Fibroblast of lung (primary cell): ENCODE data around the gene LDAH. TPM values are rescaled to one million over a fixed set of nuclear protein-coding genes. Genes with fewer than 3 reads are reported as not detected.

Experiments
- DNase-seq, 2 donors: peaks; one replicate each; pipeline versions ENCODE4 v3.0.0 to v3.0.0-alpha.2; 2010; ENCODE audit warnings: low read depth in 2 of 2
- H2AFZ ChIP-seq: 2 replicates; pipeline ENCODE4 v1.5.1; 2012; ENCODE audit warnings: low read length, control low read depth, inconsistent platforms
- H3K27ac ChIP-seq: 2 replicates; pipeline ENCODE4 v1.5.1; 2011; ENCODE audit warnings: low read length, control low read depth; ENCODE audit not compliant: insufficient read depth
- H3K27me3 ChIP-seq: 2 replicates; pipeline ENCODE4 v1.5.1; 2011; ENCODE audit warnings: mild to moderate bottlenecking, low read length; ENCODE audit not compliant: control insufficient read depth, insufficient read depth
- H3K36me3 ChIP-seq: 2 replicates; pipeline ENCODE4 v1.5.1; 2011; ENCODE audit warnings: low read length; ENCODE audit not compliant: control insufficient read depth, insufficient read depth
- H3K4me1 ChIP-seq: 2 replicates; pipeline ENCODE4 v1.5.1; 2011; ENCODE audit warnings: low read length; ENCODE audit not compliant: control insufficient read depth, insufficient read depth; ENCODE audit errors: extremely low read depth
- H3K4me2 ChIP-seq: 2 replicates; pipeline ENCODE4 v1.5.1; 2011; ENCODE audit warnings: low read length, control low read depth; ENCODE audit not compliant: insufficient read depth; ENCODE audit errors: extremely low read depth
- H3K4me3 ChIP-seq, 4 experiments: fragments of 200-600 bp in 1 of 4; sonication (generic) in 1 of 4; replicated peaks in 1 of 4; 2 replicates each; pipeline ENCODE4 v1.5.1; 2011 to 2016; ENCODE audit warnings: low read length in 4 of 4, low read depth in 3 of 4, mild to moderate bottlenecking in 3 of 4, control low read depth in 2 of 4, inconsistent platforms in 1 of 4, mixed read lengths in 1 of 4; ENCODE audit not compliant: insufficient read depth in 1 of 4; ENCODE audit errors: control extremely low read depth in 1 of 4
- H3K79me2 ChIP-seq: 2 replicates; pipeline ENCODE4 v1.5.1; 2012; ENCODE audit warnings: mild to moderate bottlenecking, low read length, inconsistent platforms; ENCODE audit not compliant: control insufficient read depth, insufficient read depth
- H3K9ac ChIP-seq: 2 replicates; pipeline ENCODE4 v1.5.1; 2011; ENCODE audit warnings: mild to moderate bottlenecking, low read length, control low read depth; ENCODE audit not compliant: insufficient read depth
- H3K9me3 ChIP-seq: 2 replicates; pipeline ENCODE4 v1.5.1; 2012; ENCODE audit warnings: low read depth, low read length; ENCODE audit not compliant: control insufficient read depth, insufficient read depth
- H4K20me1 ChIP-seq: 2 replicates; pipeline ENCODE4 v1.5.1; 2011; ENCODE audit warnings: low read length; ENCODE audit not compliant: control insufficient read depth, insufficient read depth; ENCODE audit errors: extremely low read depth
- CTCF ChIP-seq, 2 donors: IDR thresholded peaks in 1 of 2; conservative IDR thresholded peaks in 1 of 2; 1 replicate in 1 of 2; 2 replicates in 1 of 2; pipeline ENCODE4 v1.5.1; 2011 to 2012; ENCODE audit warnings: low read length in 2 of 2, control low read depth in 1 of 2, inconsistent platforms in 1 of 2, low read depth in 1 of 2, mild to moderate bottlenecking in 1 of 2
- EZH2 ChIP-seq: IDR thresholded peaks from 2 replicates; pipeline ENCODE4 v1.5.1; 2012; ENCODE audit warnings: low read length, control low read depth, mild to moderate bottlenecking; ENCODE audit errors: missing control alignments
- polyA plus RNA-seq, 2 donors: library from polyadenylated mRNA; depleted of rRNA in 1 of 2; stranded (reverse) in 1 of 2; unstranded in 1 of 2; fragments of >200 nt; gene quantifications; 2 replicates each; pipeline ENCODE4 v1.2.1, GENCODE V29; 2011 to 2012; ENCODE audit warnings: missing spikeins in 1 of 2
- total RNA-seq: library from RNA; depleted of rRNA; stranded (reverse); fragments of >200 nt; gene quantifications from 2 replicates; pipeline ENCODE4 v1.2.1, GENCODE V29; 2014

Gene LDAH
- total and polyA plus RNA-seq, 2 donors (not counting 1 experiment from before 2014, with no cell fraction given), result 20.5 to 22.8 TPM

- no peak overlapping the region for H3K4me3 ChIP-seq
- no peaks in the 10 kb centered on the region for H3K27me3 ChIP-seq
- H3K4me1 ChIP-seq, result no peaks in the 10 kb centered on the region
- H3K4me2 ChIP-seq, result no peak overlapping the region
- no peak overlapping the region for H3K27ac ChIP-seq
- H3K9ac ChIP-seq, result no peak overlapping the region
- peaks cover 2% of the 10 kb centered on the region for H3K36me3 ChIP-seq
- no peaks in the 10 kb centered on the region for H4K20me1 ChIP-seq
- no peak overlapping the region for H2AFZ ChIP-seq
- H3K79me2 ChIP-seq, result no peaks in the 10 kb centered on the region
- H3K9me3 ChIP-seq, result no peaks in the 10 kb centered on the region
- TF ChIP-seq EZH2, result no peak
- TF ChIP-seq CTCF (conservative IDR thresholded peaks at IDR 0.05 in 1 of 2, IDR thresholded peaks at IDR 0.05 in 1 of 2; ENCODE audit: low read depth in 1 of 2, low read length in 2 of 2), result peak; percentile 66 to 67
- no peak for DNase-seq
Measured at GRCh38 chr2:20682167-20682920, 140.6 kb downstream of the LDAH start.

GRCh38 chr2:20680744-20681375, 142.0 kb downstream of the LDAH start:
- H3K4me3 ChIP-seq, result no peak overlapping the region
- H3K79me2 ChIP-seq, result no peaks in the 10 kb centered on the region
- TF ChIP-seq CTCF (conservative IDR thresholded peaks at IDR 0.05 in 1 of 2, IDR thresholded peaks at IDR 0.05 in 1 of 2; ENCODE audit: low read depth in 1 of 2, low read length in 2 of 2), result no peak
- TF ChIP-seq EZH2, result no peak
- no peaks in the 10 kb centered on the region for H3K9me3 ChIP-seq
- H3K27me3 ChIP-seq, result no peaks in the 10 kb centered on the region
- peaks cover 2% of the 10 kb centered on the region for H3K36me3 ChIP-seq
- no peak overlapping the region for H3K9ac ChIP-seq
- no peak overlapping the region for H3K4me2 ChIP-seq
- H4K20me1 ChIP-seq, result no peaks in the 10 kb centered on the region
- no peak overlapping the region for H2AFZ ChIP-seq
- no peaks in the 10 kb centered on the region for H3K4me1 ChIP-seq
- no peak overlapping the region for H3K27ac ChIP-seq
- no peak for DNase-seq

GRCh38 chr2:20678780-20679179, 144.1 kb downstream of the LDAH start:
- peaks cover 2% of the 10 kb centered on the region for H3K36me3 ChIP-seq
- no peak overlapping the region for H3K4me3 ChIP-seq
- H3K4me1 ChIP-seq, result peaks cover 7% of the 10 kb centered on the region
- no peak overlapping the region for H3K27ac ChIP-seq
- H3K9me3 ChIP-seq, result no peaks in the 10 kb centered on the region
- H3K4me2 ChIP-seq, result no peak overlapping the region
- no peak for DNase-seq
- H4K20me1 ChIP-seq, result no peaks in the 10 kb centered on the region
- TF ChIP-seq EZH2, result no peak
- no peak for TF ChIP-seq CTCF (conservative IDR thresholded peaks at IDR 0.05 in 1 of 2, IDR thresholded peaks at IDR 0.05 in 1 of 2; ENCODE audit: low read depth in 1 of 2, low read length in 2 of 2)
- H2AFZ ChIP-seq, result no peak overlapping the region
- H3K27me3 ChIP-seq, result peaks cover 4% of the 10 kb centered on the region
- no peaks in the 10 kb centered on the region for H3K79me2 ChIP-seq
- no peak overlapping the region for H3K9ac ChIP-seq
